GM12874 (cell line): Measurements from ENCODE around the gene SYNGR4.
A peak's percentile ranks its signal among the peaks of the same experiment; 100 is the strongest.

Source experiments
- CTCF ChIP-seq: IDR thresholded peaks from 2 replicates; pipeline ENCODE4 v1.5.1; 2011; ENCODE audit warnings: low read depth, mild to moderate bottlenecking, control low read depth, low read length, moderate library complexity; ENCODE audit not compliant: insufficient read depth

The SYNGR4 gene

DNA sequence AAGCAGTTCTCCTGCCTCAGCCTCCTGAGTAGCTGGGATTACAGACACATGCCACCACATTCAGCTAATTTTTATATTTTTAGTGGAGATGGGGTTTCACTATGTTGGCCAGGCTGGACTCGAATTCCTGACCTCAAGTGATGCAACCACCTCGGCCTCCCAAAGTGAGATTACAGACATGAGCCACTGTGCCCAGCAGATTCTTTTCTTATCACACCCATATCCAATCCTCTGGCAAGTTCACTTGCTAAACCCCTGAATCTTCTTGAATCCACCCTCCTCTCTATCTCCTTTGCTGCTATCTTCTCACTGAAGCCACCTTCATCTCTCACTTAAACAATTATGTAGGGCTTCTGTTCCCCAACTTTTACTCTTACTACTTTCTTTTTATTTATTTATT lies 18.0 kb upstream of the SYNGR4 start:
- no peak for TF ChIP-seq CTCF

DNA sequence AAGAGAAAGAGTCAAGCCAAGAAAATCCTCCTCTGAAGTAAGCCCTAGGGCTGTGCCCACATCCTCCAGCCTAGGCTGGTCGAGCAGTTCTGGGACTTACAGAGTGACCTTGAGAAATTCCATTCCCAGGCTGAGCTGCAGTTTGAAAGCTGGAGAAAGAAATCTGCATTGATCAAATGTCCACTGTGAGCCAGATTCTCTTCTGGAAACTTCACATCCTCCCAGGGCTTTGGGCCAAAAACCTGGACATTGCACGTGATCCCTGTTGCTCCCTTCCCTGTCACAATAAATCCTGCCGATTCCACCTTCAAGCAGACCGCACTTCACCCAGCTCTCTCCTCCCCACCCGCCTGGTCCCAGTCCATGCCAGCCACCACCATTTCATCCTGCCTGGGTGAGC lies 16.1 kb upstream of the SYNGR4 start:
- no peak for TF ChIP-seq CTCF

DNA sequence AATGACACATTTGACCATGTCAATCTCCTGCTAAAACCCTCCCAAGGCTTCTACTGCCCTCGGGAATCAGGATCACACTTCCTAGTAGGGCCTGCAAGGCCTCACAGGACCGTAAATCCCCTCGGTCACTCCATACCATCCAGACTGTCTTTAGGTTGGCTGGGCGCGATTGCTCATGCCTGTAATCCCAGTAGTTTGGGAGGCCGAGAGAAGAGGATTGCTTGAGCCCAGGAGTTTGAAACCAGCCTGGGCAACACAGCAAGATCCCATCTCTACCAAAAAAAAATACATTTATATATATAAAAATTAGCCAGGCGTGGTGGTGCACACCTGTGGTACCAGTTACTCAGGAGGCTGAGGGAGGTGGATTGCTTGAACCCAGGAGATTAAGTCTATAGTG lies 15.4 kb upstream of the SYNGR4 start:
- no peak for TF ChIP-seq CTCF

GRCh38 chr19:48350856-48351255 lies 13.3 kb upstream of the SYNGR4 start:
- no peak for TF ChIP-seq CTCF

DNA sequence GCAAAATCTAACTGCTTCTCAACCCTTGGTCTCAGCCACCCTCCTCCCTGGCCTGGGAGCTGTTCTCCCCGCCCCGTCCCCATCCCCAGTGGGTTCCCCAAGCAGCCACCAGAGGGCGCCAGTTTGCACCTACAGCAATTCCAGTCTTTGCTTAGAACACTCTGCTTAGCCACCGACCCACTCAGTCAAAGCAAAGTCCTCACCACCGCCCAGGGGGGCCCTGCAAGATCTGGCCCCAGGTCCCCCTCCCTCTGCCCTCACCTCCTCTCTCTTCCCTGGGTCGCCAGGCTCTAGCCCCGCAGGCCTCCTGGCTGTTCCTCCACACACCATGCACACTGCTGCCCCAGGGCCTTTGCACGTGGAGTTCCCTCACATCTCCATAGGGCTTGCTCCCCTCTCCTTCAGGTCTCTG lies 12.8 kb upstream of the SYNGR4 start:
- peak; percentile 93 for TF ChIP-seq CTCF

DNA sequence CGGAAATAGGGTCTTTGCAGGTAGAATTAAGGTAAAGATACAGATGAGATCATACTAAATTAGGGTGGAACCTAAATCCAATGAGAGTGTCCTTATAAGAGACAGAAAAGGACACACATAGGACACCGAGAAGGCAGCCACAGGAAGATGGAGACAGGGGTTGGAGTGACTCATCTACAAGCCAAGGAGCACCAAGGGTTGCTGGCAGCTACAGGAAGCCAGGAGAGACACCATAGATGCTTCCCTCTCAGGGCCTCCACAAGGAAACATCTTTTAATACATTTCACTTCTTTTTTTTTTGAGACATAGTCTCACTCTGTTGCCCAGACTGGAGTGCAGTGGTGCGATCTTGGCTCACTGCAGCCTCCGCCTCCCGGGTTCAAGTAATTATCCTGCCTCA lies 10.5 kb upstream of the SYNGR4 start:
- TF ChIP-seq CTCF, result no peak

DNA sequence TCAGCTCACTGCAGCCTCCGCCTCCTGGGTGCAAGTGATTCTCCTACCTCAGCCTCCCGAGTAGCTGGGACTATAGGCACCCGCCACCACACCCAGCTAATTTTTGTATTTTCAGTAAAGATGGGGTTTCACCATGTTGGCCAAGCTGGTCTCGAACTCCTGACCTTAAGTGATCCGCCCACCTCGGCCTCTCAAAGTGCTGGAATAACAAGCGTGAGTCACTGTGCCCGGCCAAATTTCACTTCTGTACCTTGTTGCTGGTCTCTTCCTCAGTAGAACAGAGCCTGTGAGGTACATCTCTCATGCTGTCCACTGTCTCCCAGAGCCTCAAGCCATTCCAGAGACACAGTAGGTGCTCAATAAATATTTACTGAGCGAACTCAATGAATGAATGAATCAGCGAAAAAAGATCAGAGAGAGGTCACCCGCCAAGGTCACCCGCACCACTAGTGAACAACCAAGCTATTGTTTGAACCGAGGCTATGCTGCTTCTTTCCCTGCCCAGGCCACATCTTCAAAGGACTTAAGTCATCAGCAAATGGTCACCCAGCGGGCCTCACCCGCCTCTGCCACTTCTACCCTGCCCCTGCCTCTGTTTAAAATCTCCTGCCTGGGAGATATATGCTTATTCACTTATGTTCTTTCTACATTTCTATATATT lies 9.7 kb upstream of the SYNGR4 start:
- no peak for TF ChIP-seq CTCF
